A673 (cell line): ENCODE data around the gene ZNF362.

Source experiments
- CTCF ChIP-seq: fragments of 300-800, 200-600 bp; sonication (generic); conservative IDR thresholded peaks from 2 replicates; pipeline ENCODE4 v1.5.1; 2017; ENCODE audit warnings: low read depth, mild to moderate bottlenecking, antibody characterized with exemption, low read length, moderate library complexity, mixed read lengths
- EZH2 ChIP-seq: fragments of 200-600 bp; sonication (generic); IDR thresholded peaks from 2 replicates; pipeline ENCODE4 v1.6.1; 2017; ENCODE audit warnings: borderline replicate concordance, low read depth, mild to moderate bottlenecking, mixed read lengths, antibody characterized with exemption, low read length; ENCODE audit not compliant: poor library complexity, severe bottlenecking

- TF ChIP-seq CTCF (no peak), EZH2 (no peak)
Observed at GRCh38 chr1:33343539-33343938, 87.2 kb downstream of the ZNF362 start.
